Lung (tissue), 12 donors: ENCODE results near the gene PAK2. TPM values are rescaled to one million over a fixed set of nuclear protein-coding genes. Genes with fewer than 3 reads are reported as not detected.

Source experiments
- ATAC-seq: fragments of 200-7000 bp; cut with Tn5 transposase; one replicate; pipeline ENCODE4 v1.9.1; 2020; ENCODE audit warnings: moderate number of reproducible peaks; ENCODE audit not compliant: insufficient read depth, low FRiP score
- DNase-seq, 3 donors: peaks; one replicate each; pipeline ENCODE4 v3.0.0-alpha.2; 2013 to 2017
- H3K27ac ChIP-seq, 2 donors: one replicate each; pipeline ENCODE4 v1.5.1; 2013; ENCODE audit warnings: mild to moderate bottlenecking in 2 of 2, moderate library complexity in 2 of 2, control low read depth in 1 of 2, inconsistent platforms in 1 of 2, low read depth in 1 of 2, low read length in 1 of 2
- H3K27me3 ChIP-seq, 3 donors: one replicate each; pipeline ENCODE4 v1.5.1; 2013; ENCODE audit warnings: low read length in 2 of 3; ENCODE audit not compliant: control insufficient read depth in 3 of 3, insufficient read depth in 3 of 3
- H3K36me3 ChIP-seq, 4 donors: one replicate each; pipeline ENCODE4 v1.5.1; 2013; ENCODE audit warnings: low read length in 4 of 4, mild to moderate bottlenecking in 1 of 4, moderate library complexity in 1 of 4; ENCODE audit not compliant: control insufficient read depth in 4 of 4, insufficient read depth in 4 of 4
- H3K4me1 ChIP-seq, 5 donors: one replicate each; pipeline ENCODE4 v1.5.1; 2013; ENCODE audit warnings: low read length in 5 of 5, mild to moderate bottlenecking in 2 of 5, moderate library complexity in 1 of 5; ENCODE audit not compliant: control insufficient read depth in 5 of 5, insufficient read depth in 5 of 5
- H3K4me3 ChIP-seq: one replicate; pipeline ENCODE4 v1.5.1; 2013; ENCODE audit warnings: mild to moderate bottlenecking, control low read depth, moderate library complexity
- H3K9ac ChIP-seq, 2 donors: one replicate each; pipeline ENCODE4 v1.5.1; 2013; ENCODE audit warnings: low read length in 2 of 2, control low read depth in 1 of 2; ENCODE audit not compliant: insufficient read depth in 1 of 2
- H3K9me3 ChIP-seq, 4 donors: one replicate each; pipeline ENCODE4 v1.5.1; 2013; ENCODE audit warnings: low read length in 3 of 4, mild to moderate bottlenecking in 1 of 4, moderate library complexity in 1 of 4; ENCODE audit not compliant: control insufficient read depth in 4 of 4, insufficient read depth in 3 of 4
- WGBS, 2 donors: extraction: QIAGEN DNeasy Blood & Tissue Kit; methylation state at CpG; one replicate each; pipeline ENCODE4 v1.1.7; 2013; 5-methylcytosine and 5-hydroxymethylcytosine counted together
- polyA plus RNA-seq, 2 donors: library from polyadenylated mRNA; stranded (reverse); fragments of 200-250 nt; gene quantifications; one replicate each; pipeline ENCODE4 v1.2.1, GENCODE V29; 2013
- total RNA-seq, 2 donors: library from RNA; depleted of rRNA in 1 of 2; stranded (reverse); fragments of >200 nt in 1 of 2; gene quantifications; one replicate each; pipeline ENCODE4 v1.2.1, GENCODE V29; 2014 to 2021
- TF ChIP-seq, protein P1 (sequence below): IDR thresholded peaks from 2 replicates; pipeline ENCODE4 v1.5.1; 2012; ENCODE audit warnings: mild to moderate bottlenecking; ENCODE audit errors: control extremely low read depth, extremely low read depth
- donor health status: control.
- donor health status: control.
- donor health status: Bipolar disorder and iron deficiency.
- donor health status: healthy.
- donor health status: DM: yes; HTN: yes; CAD: no.

PAK2 gene
- total and polyA plus RNA-seq, 4 donors: 23.7 to 81.4 (median 55.1) TPM

DNA sequence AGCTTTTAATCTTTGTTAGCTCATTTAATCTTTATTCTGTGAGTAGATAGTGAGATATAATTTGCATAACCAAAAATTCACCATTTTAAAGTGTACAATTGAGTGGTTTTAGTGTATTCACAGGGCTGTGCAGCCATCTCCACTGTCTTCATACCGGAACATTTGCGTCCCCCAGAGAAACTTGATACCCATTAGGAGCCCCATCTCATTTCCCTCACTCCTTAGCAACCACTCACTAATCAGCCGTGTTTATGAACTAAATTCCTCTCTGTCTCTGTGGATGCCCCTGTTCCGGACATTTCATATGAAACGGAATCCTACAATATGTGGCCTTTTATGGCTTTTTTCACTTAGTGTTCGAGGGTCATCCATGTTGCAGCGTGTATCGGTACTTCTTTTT lies 38.2 kb downstream of the PAK2 start:
- 87% methylated on average over 8 of the region's 8 CpGs for WGBS, 2 donors
- TF ChIP-seq, protein P1, sequence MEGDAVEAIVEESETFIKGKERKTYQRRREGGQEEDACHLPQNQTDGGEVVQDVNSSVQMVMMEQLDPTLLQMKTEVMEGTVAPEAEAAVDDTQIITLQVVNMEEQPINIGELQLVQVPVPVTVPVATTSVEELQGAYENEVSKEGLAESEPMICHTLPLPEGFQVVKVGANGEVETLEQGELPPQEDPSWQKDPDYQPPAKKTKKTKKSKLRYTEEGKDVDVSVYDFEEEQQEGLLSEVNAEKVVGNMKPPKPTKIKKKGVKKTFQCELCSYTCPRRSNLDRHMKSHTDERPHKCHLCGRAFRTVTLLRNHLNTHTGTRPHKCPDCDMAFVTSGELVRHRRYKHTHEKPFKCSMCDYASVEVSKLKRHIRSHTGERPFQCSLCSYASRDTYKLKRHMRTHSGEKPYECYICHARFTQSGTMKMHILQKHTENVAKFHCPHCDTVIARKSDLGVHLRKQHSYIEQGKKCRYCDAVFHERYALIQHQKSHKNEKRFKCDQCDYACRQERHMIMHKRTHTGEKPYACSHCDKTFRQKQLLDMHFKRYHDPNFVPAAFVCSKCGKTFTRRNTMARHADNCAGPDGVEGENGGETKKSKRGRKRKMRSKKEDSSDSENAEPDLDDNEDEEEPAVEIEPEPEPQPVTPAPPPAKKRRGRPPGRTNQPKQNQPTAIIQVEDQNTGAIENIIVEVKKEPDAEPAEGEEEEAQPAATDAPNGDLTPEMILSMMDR: no peak
- ATAC-seq: no peak

DNA sequence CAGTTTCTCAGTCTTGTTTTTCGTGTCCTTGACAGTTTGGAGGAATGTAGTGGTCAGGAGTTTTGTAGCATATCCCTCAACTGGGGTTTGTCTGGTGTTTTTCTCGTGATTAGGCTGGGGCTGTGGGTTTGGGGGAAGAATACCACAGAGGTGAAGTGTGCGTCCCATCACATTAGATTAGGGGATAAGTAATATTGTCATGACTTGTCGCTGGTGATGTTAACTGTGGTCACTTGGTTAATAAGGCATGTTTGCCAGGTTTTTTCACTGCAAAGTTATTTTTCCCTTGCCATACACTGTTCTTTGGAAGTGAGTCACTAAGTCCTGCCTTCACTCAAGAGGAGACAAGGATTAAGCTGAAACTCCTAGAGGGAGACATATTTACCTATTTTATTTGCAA lies 39.1 kb downstream of the PAK2 start:
- H3K27me3 ChIP-seq: no peaks in the 10 kb centered on the region
- ATAC-seq (no peak), DNase-seq (no peak)
- TF ChIP-seq, protein P1: no peak
- 86 to 90% methylated on average over 4 of the region's 4 CpGs for WGBS, 2 donors
- peaks cover 0 to 25% (median 0%) of the 10 kb centered on the region in 5 donors for H3K4me1 ChIP-seq
- peaks cover under 1 to 9% (median 5%) of the 10 kb centered on the region in 4 donors for H3K36me3 ChIP-seq
- H3K9me3 ChIP-seq: peaks cover 0 to 2% (median 0%) of the 10 kb centered on the region in 4 donors
- no peak overlapping the region for H3K4me3 ChIP-seq
- no peak overlapping the region for H3K9ac ChIP-seq
- H3K27ac ChIP-seq: no peak overlapping the region

More for the DNA sequence above, 38.2 kb downstream of the PAK2 start:
- Histone ChIP-seq H3K9ac (no peak overlapping the region), H3K9me3 (peaks cover 0 to 2% (median 0%) of the 10 kb centered on the region in 4 donors), H3K4me1 (peaks cover 0 to 27% (median 5%) of the 10 kb centered on the region in 5 donors), H3K27me3 (no peaks in the 10 kb centered on the region), H3K4me3 (no peak overlapping the region), H3K36me3 (peaks cover 0 to 2% (median under 1%) of the 10 kb centered on the region in 4 donors), H3K27ac (no peak overlapping the region)
- peak in 1 of 3 donors; percentile 26 for DNase-seq

DNA sequence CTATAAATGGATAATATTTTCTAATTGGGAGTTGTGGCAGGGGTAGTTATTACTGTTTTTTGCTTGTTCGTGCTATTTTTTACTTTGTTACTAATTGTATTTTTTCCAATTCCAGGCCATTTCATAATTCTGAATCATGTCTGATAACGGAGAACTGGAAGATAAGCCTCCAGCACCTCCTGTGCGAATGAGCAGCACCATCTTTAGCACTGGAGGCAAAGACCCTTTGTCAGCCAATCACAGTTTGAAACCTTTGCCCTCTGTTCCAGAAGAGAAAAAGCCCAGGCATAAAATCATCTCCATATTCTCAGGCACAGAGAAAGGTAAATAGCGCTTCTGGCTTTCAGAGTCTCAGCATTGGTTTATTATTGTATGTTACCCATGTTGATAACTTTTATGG lies 42.9 kb downstream of the PAK2 start:
- Histone ChIP-seq H3K36me3 (peaks cover 5 to 15% (median 11%) of the 10 kb centered on the region in 4 donors), H3K9ac (no peak overlapping the region), H3K27ac (no peak overlapping the region), H3K4me1 (peaks cover 0 to 8% (median 0%) of the 10 kb centered on the region in 5 donors), H3K4me3 (no peak overlapping the region), H3K27me3 (no peaks in the 10 kb centered on the region), H3K9me3 (peaks cover 0 to 2% (median 0%) of the 10 kb centered on the region in 4 donors)
- TF ChIP-seq, protein P1: no peak
- WGBS, 2 donors: 98% methylated on average over 4 of the region's 4 CpGs
- DNase-seq (no peak), ATAC-seq (no peak)

DNA sequence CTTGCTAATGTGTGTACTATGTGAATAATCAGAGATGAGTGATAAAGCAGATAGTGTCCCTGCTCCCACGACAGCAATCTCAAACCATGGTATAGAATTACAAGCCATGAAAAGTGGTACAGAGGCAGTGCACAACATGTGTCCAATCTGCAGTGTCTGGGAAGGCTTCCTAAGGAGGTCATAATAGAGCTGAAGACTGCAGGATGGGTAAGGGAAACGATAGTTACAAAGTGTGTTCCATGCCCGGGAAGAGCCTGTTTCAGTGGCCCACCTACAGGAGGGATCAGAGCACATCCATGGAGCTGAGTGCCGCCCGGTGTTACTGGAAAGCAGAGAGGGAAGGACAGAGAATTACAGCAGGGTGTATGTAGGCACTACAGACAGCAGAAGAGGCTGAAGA lies 48.9 kb downstream of the PAK2 start:
- H3K27me3 ChIP-seq: no peaks in the 10 kb centered on the region
- H3K4me3 ChIP-seq: no peak overlapping the region
- WGBS, 2 donors: 87% methylated on average over 5 of the region's 5 CpGs
- H3K4me1 ChIP-seq: peaks cover 0 to 2% (median 0%) of the 10 kb centered on the region in 5 donors
- H3K9me3 ChIP-seq: no peaks in the 10 kb centered on the region
- ATAC-seq (no peak), DNase-seq (no peak)
- H3K36me3 ChIP-seq: peaks cover 4 to 18% (median 6%) of the 10 kb centered on the region in 4 donors
- TF ChIP-seq, protein P1: no peak
- no peak overlapping the region for H3K27ac ChIP-seq
- no peak overlapping the region for H3K9ac ChIP-seq
